HG03095 (cell line): Measurements from ENCODE around the gene EHMT1.

ENCODE experiments used
- ATAC-seq: cut with Tn5 transposase; IDR thresholded peaks from one replicate; pipeline ENCODE4 v1.9.1; 2021; ENCODE audit warnings: moderate library complexity; ENCODE audit not compliant: unreplicated experiment

The EHMT1 gene

DNA sequence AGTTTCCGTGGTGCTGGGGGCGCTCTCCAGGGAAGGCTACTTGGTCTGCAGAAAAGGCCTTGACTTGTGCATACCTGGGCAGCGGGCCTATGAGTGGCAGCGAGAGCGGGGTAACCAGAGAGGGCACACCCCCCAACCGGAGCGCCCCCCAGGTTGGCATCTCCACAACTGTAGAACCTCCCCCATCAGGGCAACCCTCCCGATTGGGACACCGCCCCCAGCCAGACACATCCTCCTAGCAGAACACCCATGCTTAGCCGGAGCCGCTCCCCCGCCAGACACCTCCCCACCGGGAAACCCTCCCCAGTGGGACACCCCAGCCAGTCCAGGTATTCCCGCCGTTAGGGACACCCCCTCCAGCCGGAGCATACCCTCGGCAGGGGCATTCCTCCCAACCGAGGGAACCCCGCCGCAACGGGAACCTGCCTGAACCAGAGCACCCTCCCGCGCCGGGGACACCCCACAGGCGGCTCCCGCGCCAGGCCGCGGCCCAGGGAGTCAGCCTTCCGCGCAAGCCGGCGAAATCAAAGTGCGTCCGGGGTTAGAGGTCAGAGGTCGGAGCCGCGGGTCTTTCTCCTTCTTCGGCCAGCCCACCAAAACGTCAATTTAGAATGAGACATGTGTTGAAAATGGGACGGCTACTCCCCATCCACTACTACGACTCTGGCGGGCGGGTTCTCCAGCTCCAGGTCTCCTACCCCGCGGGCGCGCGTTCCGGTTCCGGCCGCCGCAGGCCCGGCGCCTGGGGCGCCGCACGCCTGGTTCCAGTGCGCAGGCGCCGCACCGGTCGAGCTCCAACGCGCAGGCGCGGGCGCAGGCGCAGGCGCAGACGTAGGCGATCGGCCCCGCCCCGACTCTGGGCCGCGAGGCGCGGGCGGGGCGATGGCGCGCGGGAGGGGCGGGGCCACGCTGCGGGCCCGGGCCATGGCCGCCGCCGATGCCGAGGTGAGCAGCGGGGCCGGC is at the start of gene EHMT1:
Gene EHMT1, plus strand, starts transcription at position 901 of the 963 bp plus-strand sequence. Its CDS starts 24 bp downstream, at position 925.
- ATAC-seq, result peak; percentile 46

DNA sequence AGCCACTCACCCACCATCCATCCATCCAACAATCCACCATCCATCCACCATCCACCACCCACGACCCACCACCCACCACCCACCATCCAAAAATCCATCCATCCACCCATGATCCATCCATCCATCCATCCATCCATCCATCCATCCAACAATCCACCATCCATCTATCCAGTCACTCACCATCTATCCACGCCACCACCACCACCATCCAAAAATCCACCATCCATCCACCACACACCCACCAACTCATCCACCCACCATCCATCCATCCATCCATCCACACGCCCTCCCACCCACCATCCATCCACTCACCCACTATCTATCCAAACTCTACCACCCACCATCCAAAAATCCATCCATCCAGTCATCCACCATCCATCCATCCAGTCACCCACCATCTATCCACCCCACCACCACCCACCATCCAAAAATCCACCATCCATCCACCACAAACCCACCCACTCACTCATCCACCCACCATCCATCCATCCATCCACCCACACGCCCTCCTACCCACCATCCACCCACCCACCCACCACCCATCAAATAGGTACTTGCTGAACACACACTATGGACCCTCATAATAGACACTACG is 49.1 kb upstream of the EHMT1 start:
- ATAC-seq, result no peak

DNA sequence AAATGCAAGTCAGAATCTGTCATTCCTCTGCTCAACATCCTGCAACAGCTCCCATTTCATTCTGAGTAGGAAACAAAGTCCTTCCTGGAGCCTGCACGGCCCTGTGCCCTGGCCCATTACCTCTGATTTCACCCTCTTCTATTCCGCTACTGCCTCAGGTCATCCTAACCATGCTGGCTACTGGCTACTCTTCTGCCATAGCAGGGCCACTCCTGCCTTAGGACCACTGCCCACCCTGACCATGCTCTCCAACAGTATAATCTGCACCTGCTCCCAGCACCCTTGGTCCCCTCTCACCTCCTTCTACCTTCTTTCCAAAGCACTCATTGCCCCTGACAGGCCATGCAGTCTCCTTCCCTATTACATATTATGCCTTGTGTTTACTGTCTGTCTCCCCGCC is 48.2 kb upstream of the EHMT1 start:
- ATAC-seq, result no peak

DNA sequence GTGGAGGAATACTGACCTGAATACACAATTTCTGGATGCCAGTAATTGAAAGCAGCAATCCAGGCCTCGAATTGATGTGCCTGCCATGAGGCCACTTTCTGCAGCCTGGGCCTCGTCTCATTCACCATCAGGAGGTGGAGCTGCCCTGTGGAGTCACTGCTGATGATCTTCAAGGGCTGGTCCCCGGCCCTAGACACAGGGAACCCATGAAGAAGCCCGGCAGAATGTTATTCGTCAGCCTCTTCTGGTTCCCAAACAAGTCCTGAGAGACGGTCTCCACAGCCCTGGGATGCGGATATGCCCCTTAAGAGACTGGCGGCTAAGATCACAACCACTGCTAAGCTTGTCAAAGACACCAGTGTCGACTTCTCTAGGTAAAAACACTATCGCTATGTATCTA is 44.6 kb upstream of the EHMT1 start:
- ATAC-seq, result no peak

DNA sequence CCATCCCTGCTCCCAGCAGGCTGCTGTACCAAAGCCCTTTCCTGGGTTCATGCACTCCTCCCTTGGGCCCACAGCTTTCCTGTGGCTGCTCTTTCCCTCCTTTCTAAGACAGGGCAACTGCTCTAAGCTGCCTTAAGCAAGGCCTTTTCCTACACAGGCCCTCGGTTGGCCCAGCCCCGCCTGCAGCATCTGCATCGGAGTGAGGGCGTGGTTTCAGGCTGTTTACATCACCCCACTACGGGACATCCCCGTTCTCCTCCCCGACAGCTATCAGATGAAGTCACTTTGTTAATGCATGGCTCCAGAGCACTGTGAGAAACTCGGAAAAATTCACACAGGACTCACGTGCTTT is 43.5 kb upstream of the EHMT1 start:
- ATAC-seq, result no peak

DNA sequence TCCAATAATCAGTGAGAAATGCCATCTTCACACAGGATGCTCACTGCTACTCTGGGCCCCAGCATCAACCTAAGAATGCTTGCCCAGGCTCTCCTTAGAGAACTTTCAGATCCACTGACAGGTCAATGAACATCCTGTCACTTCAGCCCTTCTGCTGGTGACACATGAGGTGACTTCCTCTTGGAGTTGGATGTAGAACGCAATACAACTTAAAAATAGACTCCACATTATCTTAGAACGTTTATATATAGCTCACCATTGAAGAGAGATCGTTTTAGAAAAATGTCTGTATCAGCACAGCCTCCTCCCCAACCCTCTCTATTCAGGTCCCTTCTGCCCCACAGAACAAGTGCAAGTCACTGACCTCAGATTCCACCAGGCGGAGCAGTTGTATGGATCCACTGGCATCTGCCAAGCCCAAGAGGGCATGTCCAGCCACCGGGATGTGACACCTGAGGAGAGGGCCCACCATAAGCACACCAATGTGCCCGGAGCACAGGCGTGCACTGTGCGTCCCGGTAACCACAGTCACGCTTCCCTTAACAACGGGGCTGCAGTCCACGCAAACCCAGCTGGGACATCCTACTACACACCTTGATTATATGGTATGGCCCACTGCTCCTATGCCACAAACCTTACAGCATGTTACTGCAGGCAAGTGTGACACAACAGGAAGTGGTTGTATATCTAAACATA is 42.9 kb upstream of the EHMT1 start:
- ATAC-seq, result no peak

DNA sequence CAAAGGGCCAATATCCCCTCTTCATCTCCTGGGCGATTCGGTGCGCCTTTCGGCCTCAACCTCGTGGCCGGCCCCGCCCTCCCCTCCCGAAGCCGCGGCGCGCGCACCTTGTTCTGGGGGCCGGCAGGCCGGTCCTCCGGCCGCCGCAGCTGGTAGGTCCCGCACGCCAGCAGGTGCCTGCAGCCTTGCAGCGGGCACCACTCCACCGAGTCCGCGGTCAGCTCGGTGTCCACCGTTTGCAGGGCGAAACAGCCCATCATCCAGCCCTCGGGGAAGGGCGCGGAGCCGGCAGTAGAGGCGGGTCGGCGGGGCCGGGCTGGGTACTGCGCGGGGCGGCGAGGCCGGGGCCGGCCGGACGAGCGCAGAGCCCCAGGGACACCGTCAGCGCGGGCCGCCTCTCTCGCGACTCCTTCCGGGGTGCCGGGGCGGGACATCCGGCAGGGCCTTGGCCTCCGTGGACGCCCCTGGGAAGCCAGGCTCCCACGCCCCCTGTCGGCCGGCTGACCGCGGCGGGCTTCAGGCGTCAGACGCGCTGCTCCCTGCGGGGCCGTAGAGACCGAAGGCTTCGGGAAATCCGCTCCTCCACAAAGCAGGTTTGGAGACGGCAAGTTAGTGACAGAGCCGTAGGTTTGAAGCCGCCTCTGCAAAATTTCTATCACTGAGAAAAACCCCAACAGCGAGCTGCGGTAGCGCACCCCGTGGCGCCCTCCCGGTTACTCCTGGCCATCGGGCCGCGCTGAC is 40.1 kb upstream of the EHMT1 start, which contains the start of gene DPH7:
Gene DPH7, minus strand, starts transcription at position 408 of the 741 bp plus-strand sequence. Its CDS starts 148 bp downstream, at position 260.
- ATAC-seq, result peak; percentile 79

DNA sequence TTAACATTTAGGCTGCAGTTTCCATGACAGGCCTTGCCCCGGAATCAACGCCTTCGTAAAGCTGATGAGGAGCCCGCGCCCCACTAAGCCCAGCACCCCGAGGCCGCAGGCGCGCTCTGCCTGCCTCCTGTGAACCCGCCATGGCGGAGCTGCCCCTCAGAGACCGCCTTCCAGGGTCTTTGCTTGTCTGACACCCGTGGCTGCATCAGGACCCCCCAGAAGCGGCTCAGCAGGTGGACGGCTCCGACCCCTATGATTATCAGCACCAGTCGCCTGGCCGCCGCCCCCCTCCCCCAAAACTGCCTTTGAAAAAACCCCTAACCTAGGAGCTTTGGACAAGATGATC is 39.6 kb upstream of the EHMT1 start:
- no peak for ATAC-seq

DNA sequence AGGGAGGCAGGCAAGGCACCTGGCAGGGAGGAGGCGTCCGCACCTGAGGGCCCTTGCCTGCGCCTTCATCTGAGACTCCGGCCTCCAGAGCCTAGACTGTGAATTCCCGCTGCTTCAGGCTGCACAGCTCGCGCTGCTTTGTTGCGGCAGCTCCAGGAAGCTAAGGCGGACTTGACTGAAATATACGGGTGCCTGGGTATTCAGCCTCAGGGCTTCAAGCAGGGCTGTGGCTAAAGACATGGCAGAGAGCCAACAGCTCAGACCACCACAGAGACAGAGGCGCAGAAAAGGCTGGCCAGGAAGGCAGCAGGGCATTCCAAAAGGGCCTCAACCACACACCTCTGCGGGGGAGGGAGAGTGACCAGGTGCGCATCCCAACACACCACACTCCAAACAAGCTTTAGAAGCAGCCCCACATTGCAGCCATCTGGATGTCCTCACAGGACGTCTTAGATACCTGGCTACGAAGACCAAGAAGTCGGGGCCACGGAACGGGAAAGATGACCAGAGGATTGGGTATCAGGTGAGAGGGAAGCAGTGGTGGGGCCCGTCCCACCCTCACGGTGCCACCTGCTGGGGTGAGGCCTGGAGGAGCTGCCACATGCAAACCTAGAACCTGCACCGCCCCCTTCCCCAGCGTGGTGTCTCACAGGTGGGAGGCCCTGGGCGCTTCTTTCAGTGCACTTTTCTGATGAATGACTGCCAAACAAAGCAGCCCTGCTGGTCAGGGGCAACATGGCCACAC is 38.4 kb upstream of the EHMT1 start:
- no peak for ATAC-seq

DNA sequence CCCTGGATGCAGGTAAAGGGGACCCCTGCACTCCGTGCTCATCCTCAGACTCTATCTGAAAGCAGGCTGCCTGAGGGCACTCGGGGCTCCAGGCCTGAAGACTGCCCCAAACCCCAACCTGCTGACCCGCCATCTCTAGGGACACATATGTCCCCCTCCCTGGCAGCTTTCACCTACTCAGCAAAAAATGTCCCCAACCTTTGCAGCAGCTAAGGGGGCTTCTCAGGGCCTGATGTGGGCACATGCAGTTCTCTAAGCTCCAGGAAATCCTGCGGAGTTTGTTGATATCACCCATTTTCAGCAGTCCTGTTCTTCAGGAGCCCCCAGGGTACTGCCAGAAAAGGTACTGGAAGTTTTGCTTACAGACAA is 37.9 kb upstream of the EHMT1 start:
- ATAC-seq, result no peak

DNA sequence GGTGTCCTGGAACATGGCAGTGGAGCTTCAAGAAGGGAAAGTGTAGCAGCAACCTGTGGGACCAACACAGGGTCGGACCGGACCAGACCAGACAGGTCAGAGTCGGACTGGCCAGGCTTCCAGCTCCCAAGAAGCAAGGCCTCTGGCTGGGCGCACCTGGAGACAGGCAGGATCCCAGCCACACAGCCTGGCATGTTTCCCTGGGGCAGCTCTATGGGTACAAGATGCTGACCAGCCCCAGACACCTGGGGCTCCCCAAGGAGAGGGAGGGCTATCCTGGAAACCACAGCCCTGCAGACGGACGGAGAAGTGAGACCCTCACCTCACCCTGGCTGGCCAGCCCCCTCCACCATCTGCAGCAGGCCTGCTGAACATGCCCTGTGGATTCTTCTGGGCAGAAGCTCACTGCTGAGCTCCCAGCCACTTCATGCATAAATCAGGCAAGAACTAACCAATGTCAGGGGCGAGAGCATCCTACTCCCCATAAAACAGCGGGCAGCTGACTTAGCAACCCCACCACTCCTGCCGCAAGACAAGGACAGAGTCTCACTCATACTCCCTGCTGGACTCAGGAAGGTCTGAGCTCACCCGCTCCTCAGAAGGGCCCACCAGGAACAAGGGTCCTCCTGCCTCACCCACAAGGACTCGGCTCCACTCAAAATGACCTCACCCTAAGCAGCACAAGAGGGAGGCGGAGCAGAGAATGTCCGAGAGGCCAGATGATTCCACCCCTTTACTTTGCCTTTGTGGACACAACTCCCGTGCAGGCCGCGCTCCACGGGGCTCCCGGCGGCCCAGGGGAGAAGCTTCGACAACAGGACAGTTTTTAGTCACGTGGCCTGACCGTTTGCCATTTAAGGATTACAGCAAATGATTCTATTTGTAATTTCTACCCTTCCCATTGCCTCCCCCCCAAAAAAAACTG is 37.2 kb upstream of the EHMT1 start:
- no peak for ATAC-seq

DNA sequence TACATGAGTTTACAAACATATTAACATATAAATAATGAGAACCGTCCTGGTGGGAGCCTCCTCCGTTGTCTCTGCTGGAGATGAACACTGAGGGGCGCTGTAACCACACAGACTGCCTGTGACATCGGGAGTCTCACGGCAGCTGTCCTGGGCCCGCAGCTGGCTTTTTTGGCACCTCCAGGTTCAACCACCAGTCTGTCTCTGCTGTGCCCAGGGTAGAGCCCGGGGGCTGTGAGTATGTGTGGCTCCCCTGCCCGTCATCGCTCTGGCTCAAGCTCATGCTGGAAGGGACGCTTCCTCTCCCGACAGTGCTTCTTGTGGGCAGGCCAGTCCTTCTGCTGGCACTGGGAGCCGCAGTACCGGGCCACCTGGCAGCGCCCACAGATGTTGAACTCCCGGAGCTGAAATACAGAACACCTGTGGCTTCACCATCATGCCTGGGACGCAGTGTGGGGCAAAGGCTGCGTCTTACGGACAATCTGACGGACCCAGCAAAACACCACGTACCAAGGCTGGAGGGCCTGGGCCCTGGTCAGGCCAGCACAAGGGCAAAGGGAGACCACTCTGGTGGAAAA is 36.4 kb upstream of the EHMT1 start:
- no peak for ATAC-seq

DNA sequence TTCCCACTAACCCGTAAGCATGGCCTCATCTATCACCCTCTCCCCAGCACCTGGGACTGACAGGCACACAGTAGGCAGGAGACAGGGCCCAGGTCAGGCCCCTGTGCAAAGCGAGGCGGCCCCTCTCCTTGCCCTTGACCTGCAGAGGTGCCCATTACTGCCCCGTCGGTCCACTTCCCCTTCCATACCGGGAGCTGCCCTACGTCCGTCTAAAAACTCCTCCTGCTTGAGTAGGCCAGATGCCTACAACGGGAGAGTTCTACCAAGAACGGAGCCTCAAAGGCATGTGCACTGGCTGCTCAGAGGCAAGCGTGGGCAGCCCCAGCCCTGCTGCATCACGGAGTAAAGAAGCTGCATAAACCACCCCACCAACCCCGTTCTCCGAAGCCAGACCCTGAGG is 35.5 kb upstream of the EHMT1 start:
- ATAC-seq, result no peak

DNA sequence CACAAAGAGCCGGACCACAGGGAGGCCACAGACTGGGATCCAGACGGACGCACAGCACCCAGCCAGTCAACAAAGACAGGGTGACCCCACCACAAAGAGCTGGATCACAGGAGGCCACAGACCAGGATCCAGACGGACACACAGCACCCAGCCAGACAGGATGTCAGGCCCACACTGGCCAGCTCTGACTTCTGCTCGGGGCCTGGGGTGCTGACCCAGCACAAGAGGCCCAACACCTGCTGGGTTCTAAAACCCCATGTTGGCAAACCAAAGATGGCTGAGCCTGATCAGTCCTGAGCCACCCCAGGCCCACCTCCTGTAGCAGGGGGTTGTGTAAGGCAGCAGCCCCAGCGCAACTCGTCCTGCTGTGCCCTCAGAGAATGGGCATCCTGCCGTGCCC is 34.8 kb upstream of the EHMT1 start:
- no peak for ATAC-seq

DNA sequence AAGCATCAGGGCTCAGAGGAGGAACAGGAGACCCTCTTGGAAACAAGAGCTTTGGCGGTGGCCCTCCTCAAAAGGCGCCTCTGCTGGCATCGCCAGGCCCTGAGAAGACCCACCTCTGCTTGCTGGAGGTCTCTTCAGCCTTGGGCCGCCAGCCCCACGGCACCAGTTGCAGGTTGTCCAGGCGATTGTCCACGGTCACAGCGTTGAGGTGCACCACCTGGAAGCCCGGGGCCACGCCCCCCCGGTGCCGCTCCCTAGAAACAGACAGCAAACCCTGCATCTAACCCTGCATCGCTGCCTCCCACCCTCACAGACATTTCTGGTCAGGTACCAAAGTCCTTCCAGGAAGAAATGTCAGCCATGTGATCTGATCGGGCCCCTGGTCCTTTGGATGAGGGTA is 32.0 kb upstream of the EHMT1 start:
- ATAC-seq, result no peak

DNA sequence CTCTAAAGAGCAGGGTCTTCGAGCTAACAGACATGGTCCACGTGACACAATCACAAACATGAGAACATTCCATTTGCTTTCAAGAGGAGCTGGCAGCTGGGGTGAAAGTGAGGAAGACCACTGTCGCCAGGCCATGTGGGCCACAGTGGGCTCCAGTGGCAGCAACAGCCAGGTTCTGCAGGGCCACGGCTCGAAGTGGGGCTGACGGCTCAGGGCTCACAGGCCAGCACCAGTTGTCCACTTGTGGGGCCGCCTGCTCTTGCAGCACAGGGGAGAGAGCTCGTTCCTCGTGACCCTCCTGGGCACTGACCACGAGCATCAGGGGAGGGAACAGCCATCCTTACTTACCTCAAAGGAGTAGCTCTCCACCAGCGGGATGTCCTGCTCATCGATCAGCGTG is 30.5 kb upstream of the EHMT1 start:
- no peak for ATAC-seq

DNA sequence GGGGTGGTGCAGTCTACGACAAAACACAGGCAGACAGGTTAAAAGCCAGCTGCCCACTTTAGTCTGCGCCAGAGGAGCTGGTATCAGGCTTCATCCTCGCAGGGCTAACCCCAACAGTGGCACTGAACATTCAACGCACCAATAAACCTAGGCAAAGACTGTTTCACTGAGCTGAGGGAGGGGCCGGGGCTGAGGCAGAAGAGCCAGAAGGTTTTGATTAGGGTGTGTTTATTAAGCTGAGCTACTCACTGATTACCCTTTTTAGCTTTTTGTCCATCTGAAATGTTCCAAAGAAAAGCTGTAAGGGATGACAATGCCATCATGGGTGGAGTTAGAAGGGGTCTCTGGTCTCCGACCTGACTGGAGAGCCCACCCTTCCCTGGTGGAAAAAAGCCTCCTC is 29.9 kb upstream of the EHMT1 start:
- ATAC-seq, result no peak

DNA sequence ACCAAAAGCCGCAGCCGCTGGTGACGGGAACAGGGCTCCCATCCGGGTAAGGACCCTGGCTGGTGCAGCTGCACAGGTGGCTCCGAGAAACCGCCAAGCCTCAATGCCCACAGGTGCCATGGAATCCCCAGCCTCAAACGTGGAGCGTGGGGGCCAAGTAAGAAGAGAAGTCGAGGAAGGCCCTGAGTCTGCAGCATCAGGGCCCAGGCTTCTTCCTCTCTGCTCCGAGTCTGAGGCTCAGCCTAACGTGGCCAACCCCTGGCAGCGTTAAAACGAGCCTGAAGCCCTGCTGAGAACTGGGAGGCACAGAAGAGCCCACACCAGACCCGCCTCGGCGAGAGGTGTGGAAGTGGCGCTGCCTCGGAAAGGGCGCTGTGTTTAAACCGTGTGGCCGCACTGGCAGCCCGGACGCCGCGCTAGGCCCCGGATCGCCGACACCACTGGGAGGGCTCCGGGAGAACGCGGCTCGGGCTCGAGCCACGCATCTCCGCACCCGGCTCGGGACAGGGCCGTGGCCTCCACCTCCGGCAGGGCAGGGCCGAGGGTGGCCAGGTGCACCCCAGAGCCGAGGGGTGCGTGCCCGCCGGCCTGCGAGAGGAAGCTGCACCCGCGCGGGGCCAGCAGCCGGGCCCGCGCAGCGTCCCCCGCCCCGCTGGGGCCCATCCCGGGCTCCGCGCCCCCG is 29.2 kb upstream of the EHMT1 start:
- ATAC-seq, result no peak

DNA sequence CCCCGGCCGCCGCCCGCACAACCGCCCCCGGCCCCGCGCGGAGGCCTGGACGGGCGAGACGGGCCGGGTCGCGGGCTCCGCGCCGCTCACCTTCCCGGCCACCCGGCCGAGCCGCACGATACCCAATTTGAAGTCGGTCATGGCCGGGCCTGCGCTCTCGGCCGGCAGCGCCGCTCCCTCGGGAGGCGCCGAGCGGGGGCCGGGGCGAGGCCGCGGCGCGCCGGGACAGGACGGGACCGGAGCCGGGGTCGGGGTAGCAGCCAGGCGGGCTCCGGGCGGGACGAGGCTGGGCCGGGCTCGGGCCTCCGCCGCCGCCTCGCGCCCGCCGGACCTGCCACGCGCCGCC is 28.7 kb upstream of the EHMT1 start:
- peak; percentile 19 for ATAC-seq
